Astrocyte (in vitro differentiated cells and primary cell): ENCODE data around the gene TOMM6. TPM values are rescaled to one million over a fixed set of nuclear protein-coding genes. Genes with fewer than 3 reads are reported as not detected.
"Not testable (repeated sequence)": the region's sequence is repeated elsewhere in the genome, so short reads cannot be mapped to it uniquely, and the experiment has no call there.

ENCODE experiments used
- DNase-seq: peaks from one replicate; pipeline ENCODE4 v3.0.0-alpha.2; 2010; ENCODE audit warnings: low read depth
- FAIRE-seq: peaks from 2 replicates; lab custom pipeline; 2011; peaks lifted over from hg19 to GRCh38; lab: Jason Lieb, UNC
- H2AFZ ChIP-seq: 2 replicates; pipeline ENCODE4 v1.6.0; 2012; ENCODE audit warnings: low read depth, low read length, inconsistent platforms
- H3K27ac ChIP-seq: 2 replicates; pipeline ENCODE4 v1.5.1; 2011; ENCODE audit warnings: low read depth, low read length, inconsistent platforms
- H3K27me3 ChIP-seq: 2 replicates; pipeline ENCODE4 v1.6.0; 2011; ENCODE audit warnings: low read length, inconsistent platforms; ENCODE audit not compliant: insufficient read depth
- H3K36me3 ChIP-seq: 2 replicates; pipeline ENCODE4 v1.5.1; 2011; ENCODE audit warnings: low read length, inconsistent platforms; ENCODE audit not compliant: insufficient read depth
- H3K4me1 ChIP-seq: 2 replicates; pipeline ENCODE4 v1.5.1; 2011; ENCODE audit warnings: low read length, inconsistent platforms; ENCODE audit not compliant: insufficient read depth
- H3K4me2 ChIP-seq: 2 replicates; pipeline ENCODE4 v1.6.0; 2012; ENCODE audit warnings: low read length, inconsistent platforms
- H3K4me3 ChIP-seq: 2 replicates; pipeline ENCODE4 v1.5.1; 2011; ENCODE audit warnings: low read depth, mild to moderate bottlenecking, low read length, inconsistent platforms; ENCODE audit not compliant: insufficient read depth
- H3K79me2 ChIP-seq: 2 replicates; pipeline ENCODE4 v1.6.0; 2012; ENCODE audit warnings: mild to moderate bottlenecking, low read length, inconsistent platforms; ENCODE audit not compliant: insufficient read depth
- H3K9ac ChIP-seq: 2 replicates; pipeline ENCODE4 v1.6.0; 2012; ENCODE audit warnings: mild to moderate bottlenecking, low read length, inconsistent platforms
- H3K9me3 ChIP-seq: 2 replicates; pipeline ENCODE4 v1.5.1; 2012; ENCODE audit warnings: low read depth, mild to moderate bottlenecking, low read length, inconsistent platforms; ENCODE audit not compliant: insufficient read depth
- H4K20me1 ChIP-seq: 2 replicates; pipeline ENCODE4 v1.6.0; 2012; ENCODE audit warnings: low read length, inconsistent platforms; ENCODE audit not compliant: insufficient read depth
- H3K27ac Mint-ChIP-seq: one replicate; pipeline ENCODE4 v1.8.0; 2021; ENCODE audit warnings: mild to moderate bottlenecking, mixed read lengths; ENCODE audit not compliant: unreplicated experiment
- H3K27me3 Mint-ChIP-seq: one replicate; pipeline ENCODE4 v1.8.0; 2021; ENCODE audit warnings: low read depth, mixed read lengths; ENCODE audit not compliant: unreplicated experiment
- H3K36me3 Mint-ChIP-seq: one replicate; pipeline ENCODE4 v1.8.0; 2021; ENCODE audit warnings: low read depth, mixed read lengths; ENCODE audit not compliant: unreplicated experiment
- H3K4me1 Mint-ChIP-seq: one replicate; pipeline ENCODE4 v1.8.0; 2021; ENCODE audit warnings: low read depth, mixed read lengths; ENCODE audit not compliant: unreplicated experiment
- H3K4me3 Mint-ChIP-seq: one replicate; pipeline ENCODE4 v1.8.0; 2021; ENCODE audit warnings: mild to moderate bottlenecking, moderate library complexity, mixed read lengths; ENCODE audit not compliant: unreplicated experiment
- H3K9me3 Mint-ChIP-seq: one replicate; pipeline ENCODE4 v1.8.0; 2021; ENCODE audit warnings: mild to moderate bottlenecking, mixed read lengths; ENCODE audit not compliant: unreplicated experiment
- EZH2 ChIP-seq: IDR thresholded peaks from 2 replicates; pipeline ENCODE4 v1.6.1; 2012; ENCODE audit warnings: mild to moderate bottlenecking, low read length, inconsistent platforms; ENCODE audit not compliant: insufficient read depth
- total RNA-seq: library from RNA; stranded (reverse); gene quantifications from 2 replicates; pipeline ENCODE4 v1.2.1, GENCODE V29; 2021
- TF ChIP-seq, protein P1 (sequence below): IDR thresholded peaks from 2 replicates; pipeline ENCODE4 v1.5.1; 2011; ENCODE audit warnings: low read depth, mild to moderate bottlenecking, inconsistent platforms, low read length, moderate library complexity; ENCODE audit not compliant: insufficient read depth

Gene TOMM6
- total RNA-seq, 1 donor from 2014 or later = 159 TPM

DNA sequence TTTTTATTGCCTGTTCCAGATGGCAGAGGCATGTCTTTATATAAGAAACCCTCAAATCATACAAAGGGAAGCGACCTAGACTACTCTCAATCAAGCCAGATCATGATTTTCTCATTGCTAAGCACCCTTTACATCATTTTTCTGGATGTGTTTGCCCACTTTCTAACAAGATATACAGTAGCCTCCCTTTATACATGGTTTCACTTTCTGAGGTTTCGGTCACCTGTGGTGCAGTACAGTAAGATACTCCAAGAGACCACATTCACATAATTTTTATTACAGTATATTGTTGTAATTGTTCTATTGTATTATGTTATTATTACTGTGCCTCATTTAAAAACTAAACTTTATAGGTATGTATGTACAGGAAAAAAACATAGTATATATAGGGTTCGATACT, 23.6 kb downstream of the TOMM6 start:
- Mint-ChIP-seq H3K4me1 (peaks cover 11% of the 10 kb centered on the region), H3K4me3 (no peak overlapping the region), H3K9me3 (no peaks in the 10 kb centered on the region), H3K27me3 (no peaks in the 10 kb centered on the region), H3K27ac (no peak overlapping the region), H3K36me3 (peaks cover 2% of the 10 kb centered on the region)
- H3K27me3 ChIP-seq = no peaks in the 10 kb centered on the region
- no peaks in the 10 kb centered on the region for H3K9me3 ChIP-seq
- no peaks in the 10 kb centered on the region for H3K4me1 ChIP-seq
- no peak for DNase-seq
- no peaks in the 10 kb centered on the region for H3K36me3 ChIP-seq
- no peak overlapping the region for H3K4me3 ChIP-seq
- no peak overlapping the region for H3K9ac ChIP-seq
- H3K4me2 ChIP-seq = no peak overlapping the region
- TF ChIP-seq EZH2 = no peak
- TF ChIP-seq, protein P1, sequence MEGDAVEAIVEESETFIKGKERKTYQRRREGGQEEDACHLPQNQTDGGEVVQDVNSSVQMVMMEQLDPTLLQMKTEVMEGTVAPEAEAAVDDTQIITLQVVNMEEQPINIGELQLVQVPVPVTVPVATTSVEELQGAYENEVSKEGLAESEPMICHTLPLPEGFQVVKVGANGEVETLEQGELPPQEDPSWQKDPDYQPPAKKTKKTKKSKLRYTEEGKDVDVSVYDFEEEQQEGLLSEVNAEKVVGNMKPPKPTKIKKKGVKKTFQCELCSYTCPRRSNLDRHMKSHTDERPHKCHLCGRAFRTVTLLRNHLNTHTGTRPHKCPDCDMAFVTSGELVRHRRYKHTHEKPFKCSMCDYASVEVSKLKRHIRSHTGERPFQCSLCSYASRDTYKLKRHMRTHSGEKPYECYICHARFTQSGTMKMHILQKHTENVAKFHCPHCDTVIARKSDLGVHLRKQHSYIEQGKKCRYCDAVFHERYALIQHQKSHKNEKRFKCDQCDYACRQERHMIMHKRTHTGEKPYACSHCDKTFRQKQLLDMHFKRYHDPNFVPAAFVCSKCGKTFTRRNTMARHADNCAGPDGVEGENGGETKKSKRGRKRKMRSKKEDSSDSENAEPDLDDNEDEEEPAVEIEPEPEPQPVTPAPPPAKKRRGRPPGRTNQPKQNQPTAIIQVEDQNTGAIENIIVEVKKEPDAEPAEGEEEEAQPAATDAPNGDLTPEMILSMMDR = no peak
- FAIRE-seq = no peak
- H2AFZ ChIP-seq = no peak overlapping the region
- H4K20me1 ChIP-seq = no peaks in the 10 kb centered on the region
- no peaks in the 10 kb centered on the region for H3K79me2 ChIP-seq
- no peak overlapping the region for H3K27ac ChIP-seq

DNA sequence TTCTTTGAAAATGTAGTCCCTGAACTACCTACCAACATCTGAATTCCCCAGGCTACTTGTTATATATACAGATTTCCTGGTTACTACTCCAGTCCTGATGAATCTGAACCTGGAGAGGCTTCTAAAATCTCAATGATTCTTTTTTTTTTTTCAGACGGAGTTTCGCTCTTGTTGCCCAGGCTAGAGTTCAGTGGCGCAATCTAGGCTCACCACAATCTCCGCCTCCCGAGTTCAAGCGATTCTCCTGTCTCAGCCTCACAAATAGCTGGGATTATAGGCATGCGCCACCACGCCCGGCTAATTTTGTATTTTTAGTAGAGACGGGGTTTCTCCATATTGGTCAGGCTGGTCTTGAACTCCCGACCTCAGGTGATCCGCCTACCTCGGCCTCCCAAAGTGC, 24.5 kb downstream of the TOMM6 start:
- not testable (repeated sequence) for H3K9ac ChIP-seq, H3K27ac Mint-ChIP-seq, H3K36me3 Mint-ChIP-seq, H4K20me1 ChIP-seq, H3K4me3 ChIP-seq, H3K9me3 Mint-ChIP-seq, H3K27me3 Mint-ChIP-seq, H3K4me2 ChIP-seq, FAIRE-seq, H3K27me3 ChIP-seq, H3K36me3 ChIP-seq, H2AFZ ChIP-seq, H3K9me3 ChIP-seq, H3K4me3 Mint-ChIP-seq, H3K79me2 ChIP-seq, H3K4me1 ChIP-seq, DNase-seq, H3K27ac ChIP-seq
- peaks cover 14% of the 10 kb centered on the region for H3K4me1 Mint-ChIP-seq

DNA sequence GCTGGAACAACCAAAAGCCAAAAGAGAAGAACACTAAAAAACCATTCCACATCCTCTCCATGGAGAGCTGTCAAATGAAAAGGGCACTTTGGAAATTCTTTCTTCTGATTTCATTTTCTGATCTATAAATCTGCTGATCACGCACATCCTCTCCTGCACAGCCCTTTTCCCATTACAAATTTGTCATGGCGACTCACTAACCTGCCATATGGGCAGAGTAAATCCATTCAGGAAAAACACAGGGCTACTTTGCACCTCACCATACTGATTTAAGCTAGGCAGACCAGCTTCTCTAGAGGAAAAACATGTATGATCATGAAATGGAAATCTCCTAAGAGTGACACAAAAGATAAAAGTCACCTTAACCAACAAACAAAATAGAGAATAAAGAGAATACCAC, 26.0 kb downstream of the TOMM6 start:
- Histone ChIP-seq H3K36me3 (no peaks in the 10 kb centered on the region), H3K27ac (no peak overlapping the region), H3K9ac (no peak overlapping the region), H3K9me3 (no peaks in the 10 kb centered on the region), H3K79me2 (no peaks in the 10 kb centered on the region), H2AFZ (no peak overlapping the region), H3K4me1 (no peaks in the 10 kb centered on the region), H3K4me2 (no peak overlapping the region), H3K27me3 (no peaks in the 10 kb centered on the region), H3K4me3 (no peak overlapping the region), H4K20me1 (no peaks in the 10 kb centered on the region)
- TF ChIP-seq, protein P1 = no peak
- no peak for TF ChIP-seq EZH2
- FAIRE-seq (no peak), DNase-seq (no peak)
- no peaks in the 10 kb centered on the region for H3K9me3 Mint-ChIP-seq
- H3K4me3 Mint-ChIP-seq = no peak overlapping the region
- H3K4me1 Mint-ChIP-seq = peaks cover 14% of the 10 kb centered on the region
- peaks cover 5% of the 10 kb centered on the region for H3K36me3 Mint-ChIP-seq
- no peaks in the 10 kb centered on the region for H3K27me3 Mint-ChIP-seq
- no peak overlapping the region for H3K27ac Mint-ChIP-seq
